Measurements from ENCODE around the gene CBX8. TPM values are rescaled to one million over a fixed set of nuclear protein-coding genes. Genes with fewer than 3 reads are reported as not detected.

The CBX8 gene
- total RNA-seq, 1 experiment from 2014 or later, result 2.0 TPM

GRCh38 chr17:79798299-79799173 is 1.7 kb upstream of the CBX8 start (continued):
- TF ChIP-seq ATF6 (CRISPR knock-in tag; IDR thresholded peaks at IDR 0.05) (no peak), MLX (CRISPR knock-in tag; IDR thresholded peaks at IDR 0.05) (no peak), OVOL2 (CRISPR knock-in tag; IDR thresholded peaks at IDR 0.05; ENCODE audit: borderline replicate concordance) (no peak), AR (CRISPR knock-in tag; IDR thresholded peaks at IDR 0.05) (no peak), CBFB (CRISPR knock-in tag; IDR thresholded peaks at IDR 0.05; ENCODE audit: low read depth) (no peak), ZSCAN18 (CRISPR knock-in tag; IDR thresholded peaks at IDR 0.05) (no peak), USF2 (CRISPR knock-in tag; IDR thresholded peaks at IDR 0.05) (no peak), STAT6 (CRISPR knock-in tag; conservative IDR thresholded peaks at IDR 0.05; ENCODE audit: low read depth) (no peak), NFYB (CRISPR knock-in tag; conservative IDR thresholded peaks at IDR 0.05; ENCODE audit: low read depth) (peak; percentile 32; the same call in 1 of the 2 replicates), CREB1 (CRISPR knock-in tag; IDR thresholded peaks at IDR 0.05) (peak; percentile 72; the same call in 1 of the 2 replicates), HMGA2 (CRISPR knock-in tag; IDR thresholded peaks at IDR 0.05) (no peak), ZNF281 (CRISPR knock-in tag; IDR thresholded peaks at IDR 0.05) (peak; percentile 85; the same call in 1 of the 2 replicates), NFE2L1 (CRISPR knock-in tag; IDR thresholded peaks at IDR 0.05) (peak; percentile 49; the same call in 1 of the 2 replicates), ZNF219 (CRISPR knock-in tag; IDR thresholded peaks at IDR 0.05; ENCODE audit: borderline replicate concordance) (no peak), ZNF416 (CRISPR knock-in tag; IDR thresholded peaks at IDR 0.05) (no peak)

All from WTC11 (cell line).